ENCODE measurements around the gene NAPEPLD. TPM values are rescaled to one million over a fixed set of nuclear protein-coding genes. Genes with fewer than 3 reads are reported as not detected.

NAPEPLD gene
- total RNA-seq, 1 experiment from 2014 or later, result 22.6 TPM

DNA sequence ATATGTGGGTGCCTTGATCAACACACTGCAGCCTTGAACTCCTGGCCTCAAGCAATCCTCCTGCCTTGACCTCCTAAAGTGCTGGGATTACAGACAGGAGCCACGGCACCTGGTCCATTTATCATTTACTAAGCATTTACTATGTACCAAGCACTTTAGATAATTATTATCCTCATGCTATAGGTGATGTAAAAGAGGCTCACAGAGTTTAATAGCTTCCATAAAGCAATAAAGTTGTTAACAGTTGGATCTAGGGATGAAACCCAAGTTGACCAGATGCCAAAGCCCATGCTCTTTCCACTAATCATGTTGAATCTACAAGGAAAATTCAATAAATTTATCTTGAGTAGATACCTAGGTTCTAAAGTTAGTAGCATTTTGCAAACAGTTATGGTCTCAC is 5.0 kb downstream of the NAPEPLD start:
- no peaks in the 10 kb centered on the region for H3K27me3 ChIP-seq (ENCODE audit: insufficient read depth, low read depth)
- H3K79me2 ChIP-seq (ENCODE audit: low read depth), result peaks cover 15% of the 10 kb centered on the region
- no peaks in the 10 kb centered on the region for H3K9me2 ChIP-seq (ENCODE audit: insufficient read depth)
- H3K4me3 ChIP-seq, result no peak overlapping the region
- no peaks in the 10 kb centered on the region for H3K36me3 ChIP-seq (ENCODE audit: low read depth)
- H3K27ac ChIP-seq, result no peak overlapping the region
- intact Hi-C loops (cut with micrococcal nuclease; ENCODE audit: unreplicated experiment), result no loop called here
- H2AFZ ChIP-seq, result no peak overlapping the region
- no peaks in the 10 kb centered on the region for H4K20me1 ChIP-seq (ENCODE audit: insufficient read depth)
- DNase-seq, result no peak
- peaks cover 20% of the 10 kb centered on the region for H3K4me1 ChIP-seq (replicated peaks; ENCODE audit: insufficient read depth)
- no peaks in the 10 kb centered on the region for H3K9me3 ChIP-seq (ENCODE audit: insufficient read depth, low read depth)
- peaks cover 4% of the 10 kb centered on the region; the same call in 1 of the 2 replicates for H3F3A ChIP-seq (ENCODE audit: insufficient read depth, low read depth)
- no peak for TF ChIP-seq CTCF (conservative IDR thresholded peaks at IDR 0.05)
- TF ChIP-seq EZH2 (IDR thresholded peaks at IDR 0.05; ENCODE audit: low read depth), result no peak
- ChIA-PET POLR2A (ENCODE audit: unreplicated experiment) (no interaction called here), CTCF (no interaction called here)
- no TSS peak for BruUV-seq (replicated peaks)
- H3K4me2 ChIP-seq, result no peak overlapping the region

DNA sequence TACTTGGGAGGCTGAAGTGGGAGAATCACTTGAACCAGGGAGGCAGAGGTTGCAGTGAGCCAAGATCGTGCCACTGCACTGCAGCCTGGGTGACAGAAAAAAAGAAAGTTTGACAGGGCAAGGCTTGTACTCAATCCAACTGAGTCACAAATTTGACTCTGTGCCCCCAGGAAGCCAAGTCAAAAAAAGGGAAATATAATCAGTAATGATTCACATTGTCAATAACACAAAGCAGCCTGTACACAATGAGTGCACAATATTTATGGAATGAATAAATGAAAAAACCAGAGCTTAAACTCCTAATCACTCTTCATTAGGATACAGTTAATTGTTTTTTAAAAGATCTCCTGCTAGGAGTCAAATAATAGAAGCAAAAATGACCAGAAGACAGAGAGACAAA is 6.4 kb downstream of the NAPEPLD start:
- POLR2A ChIA-PET (ENCODE audit: unreplicated experiment), result no interaction called here
- intact Hi-C loops (cut with micrococcal nuclease; ENCODE audit: unreplicated experiment), result no loop called here
- CTCF ChIA-PET, result no interaction called here
- Histone ChIP-seq H3K27ac (0 out of 2 replicates have a peak overlapping the region, but pooled peaks have one; percentile 5), H3K9me3 (ENCODE audit: insufficient read depth, low read depth) (no peaks in the 10 kb centered on the region), H4K20me1 (ENCODE audit: insufficient read depth) (no peaks in the 10 kb centered on the region), H3K9me2 (ENCODE audit: insufficient read depth) (no peaks in the 10 kb centered on the region), H3K4me1 (replicated peaks; ENCODE audit: insufficient read depth) (peaks cover 13% of the 10 kb centered on the region), H3K4me3 (no peak overlapping the region), H3K79me2 (ENCODE audit: low read depth) (peaks cover 6% of the 10 kb centered on the region), H3K4me2 (no peak overlapping the region), H3F3A (ENCODE audit: insufficient read depth, low read depth) (no peaks in the 10 kb centered on the region), H3K27me3 (ENCODE audit: insufficient read depth, low read depth) (no peaks in the 10 kb centered on the region), H2AFZ (no peak overlapping the region), H3K36me3 (ENCODE audit: low read depth) (no peaks in the 10 kb centered on the region)
- no TSS peak for BruUV-seq (replicated peaks)
- TF ChIP-seq CTCF (conservative IDR thresholded peaks at IDR 0.05) (no peak), EZH2 (IDR thresholded peaks at IDR 0.05; ENCODE audit: low read depth) (no peak)
- DNase-seq, result no peak

DNA sequence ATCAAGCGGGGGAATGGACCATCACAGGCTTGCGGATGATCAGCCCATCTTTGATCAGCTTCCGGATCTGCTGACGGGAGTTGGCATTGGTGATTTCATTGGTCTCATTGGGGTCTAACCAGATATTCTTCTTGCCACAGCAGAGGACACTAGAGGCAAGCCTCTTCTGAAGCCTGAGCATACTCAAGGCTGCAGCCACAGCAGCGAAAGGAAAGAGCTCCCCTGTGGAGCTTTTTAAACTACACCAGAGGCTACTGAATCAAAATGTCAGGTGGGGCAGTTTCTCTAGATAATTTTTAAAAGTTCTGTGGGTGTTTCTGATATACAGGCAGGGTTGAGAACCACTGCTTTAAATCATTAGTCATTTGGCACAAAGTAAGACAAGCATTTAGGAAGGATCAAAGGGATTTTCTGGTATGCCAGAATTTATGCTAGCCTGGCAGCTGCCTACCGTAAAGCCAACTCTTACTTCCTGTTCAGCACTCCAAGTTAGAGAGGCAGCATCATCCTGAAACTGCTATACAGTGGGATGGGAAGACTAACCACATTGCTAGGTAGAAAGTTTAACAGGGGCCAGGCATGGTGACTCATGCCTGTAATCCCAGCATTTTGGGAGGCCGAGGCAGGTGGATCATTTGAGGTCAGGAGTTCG is 7.0 kb downstream of the NAPEPLD start:
- no peak overlapping the region for H3K4me3 ChIP-seq
- peak in 1 of 2 experiments; percentile 44 for DNase-seq
- H4K20me1 ChIP-seq (ENCODE audit: insufficient read depth), result no peaks in the 10 kb centered on the region
- H2AFZ ChIP-seq, result no peak overlapping the region
- no peaks in the 10 kb centered on the region for H3K9me3 ChIP-seq (ENCODE audit: insufficient read depth, low read depth)
- H3K79me2 ChIP-seq (ENCODE audit: low read depth), result no peaks in the 10 kb centered on the region; the same call in 1 of the 2 replicates
- TF ChIP-seq CTCF (conservative IDR thresholded peaks at IDR 0.05) (no peak), EZH2 (IDR thresholded peaks at IDR 0.05; ENCODE audit: low read depth) (no peak)
- BruUV-seq (replicated peaks), result no TSS peak
- no peak overlapping the region for H3K27ac ChIP-seq
- POLR2A ChIA-PET (ENCODE audit: unreplicated experiment), result interaction anchor here (0.6 kb wide), 1 partner anchor 9 kb away, joined by 5 read pairs; no protein-coding TSS in a partner anchor
- no peaks in the 10 kb centered on the region for H3F3A ChIP-seq (ENCODE audit: insufficient read depth, low read depth)
- H3K27me3 ChIP-seq (ENCODE audit: insufficient read depth, low read depth), result no peaks in the 10 kb centered on the region
- H3K4me2 ChIP-seq, result no peak overlapping the region
- no peaks in the 10 kb centered on the region for H3K36me3 ChIP-seq (ENCODE audit: low read depth)
- H3K4me1 ChIP-seq (replicated peaks; ENCODE audit: insufficient read depth), result peaks cover 7% of the 10 kb centered on the region; the same call in 1 of the 2 replicates
- CTCF ChIA-PET, result no interaction called here
- intact Hi-C loops (cut with micrococcal nuclease; ENCODE audit: unreplicated experiment), result no loop called here
- no peaks in the 10 kb centered on the region for H3K9me2 ChIP-seq (ENCODE audit: insufficient read depth)

Measured in PC-9 (cell line).